CD4-positive, alpha-beta T cell treated with Interleukin-21 for 1 hour (primary cell): ENCODE data around the gene ECM1.

Experiments used
- DNase-seq: peaks from one replicate; pipeline ENCODE4 v3.0.0-alpha.2; 2020

ECM1 gene

GRCh38 chr1:150546294-150546937 lies 38.5 kb downstream of the ECM1 start:
- no peak for DNase-seq

- DNase-seq: no peak
Observed at GRCh38 chr1:150548324-150548631, 40.4 kb downstream of the ECM1 start.

- no peak for DNase-seq
Observed at GRCh38 chr1:150548632-150549495, 41.0 kb downstream of the ECM1 start, which contains the start of gene ADAMTSL4. TSS of gene ADAMTSL4 (plus strand) at chr1:150549408. CDS start at chr1:150552289, 2,881 bp downstream.

GRCh38 chr1:150549496-150550221 lies 41.8 kb downstream of the ECM1 start:
- no peak for DNase-seq

- no peak for DNase-seq
Observed at GRCh38 chr1:150550222-150551050, 42.5 kb downstream of the ECM1 start.

- no peak for DNase-seq
Observed at GRCh38 chr1:150551051-150551783, 43.3 kb downstream of the ECM1 start.

GRCh38 chr1:150551784-150552127 lies 43.8 kb downstream of the ECM1 start:
- DNase-seq: no peak

- no peak for DNase-seq
Observed at GRCh38 chr1:150552128-150552910, 44.4 kb downstream of the ECM1 start.

- no peak for DNase-seq
Observed at GRCh38 chr1:150552911-150553289, 45.0 kb downstream of the ECM1 start.

GRCh38 chr1:150553392-150554085 lies 45.6 kb downstream of the ECM1 start:
- no peak for DNase-seq

- DNase-seq: no peak
Observed at GRCh38 chr1:150554086-150554452, 46.2 kb downstream of the ECM1 start.

- DNase-seq: no peak
Observed at GRCh38 chr1:150555198-150555970, 47.5 kb downstream of the ECM1 start.

- no peak for DNase-seq
Observed at GRCh38 chr1:150555971-150556865, 48.3 kb downstream of the ECM1 start.

GRCh38 chr1:150557065-150557600 lies 49.2 kb downstream of the ECM1 start:
- DNase-seq: no peak

GRCh38 chr1:150557813-150558212 lies 49.9 kb downstream of the ECM1 start:
- DNase-seq: no peak

- DNase-seq: no peak
Observed at GRCh38 chr1:150558303-150558704, 50.4 kb downstream of the ECM1 start.

GRCh38 chr1:150558761-150559655 lies 51.1 kb downstream of the ECM1 start:
- DNase-seq: no peak

GRCh38 chr1:150559656-150560010 lies 51.7 kb downstream of the ECM1 start:
- no peak for DNase-seq
